SKM-1 (cell line): ENCODE measurements around the gene SEPTIN7.
A peak's percentile ranks its signal among the peaks of the same experiment; 100 is the strongest.

ENCODE experiments used
- DNase-seq: peaks from one replicate; lab custom pipeline; 2025; ENCODE audit not compliant: unreplicated experiment; lab: John Stamatoyannopoulos, UW

Gene SEPTIN7

GRCh38 chr7:35785250-35785649, 15.6 kb upstream of the SEPTIN7 start:
- DNase-seq, result no peak

- no peak for DNase-seq
These were observed 12.9 kb upstream of the SEPTIN7 start for GRCh38 chr7:35787925-35788324.

GRCh38 chr7:35792472-35792871, 8.4 kb upstream of the SEPTIN7 start:
- DNase-seq, result no peak

- no peak for DNase-seq
These were observed 7.9 kb upstream of the SEPTIN7 start for GRCh38 chr7:35792873-35793489.

GRCh38 chr7:35797311-35797710, 3.5 kb upstream of the SEPTIN7 start:
- no peak for DNase-seq

GRCh38 chr7:35799846-35800717, 775 bp upstream of the SEPTIN7 start:
- peak; percentile 86 for DNase-seq

GRCh38 chr7:35801392-35802101, 690 bp downstream of the SEPTIN7 start:
- DNase-seq, result peak; percentile 49

GRCh38 chr7:35802102-35802466, 1.2 kb downstream of the SEPTIN7 start:
- no peak for DNase-seq

- no peak for DNase-seq
These were observed 1.8 kb downstream of the SEPTIN7 start for GRCh38 chr7:35802649-35803048.

- DNase-seq, result no peak
These were observed 3.5 kb downstream of the SEPTIN7 start for GRCh38 chr7:35804231-35804970.

GRCh38 chr7:35805876-35806275, 5.0 kb downstream of the SEPTIN7 start:
- DNase-seq, result no peak

- no peak for DNase-seq
These were observed 15.7 kb downstream of the SEPTIN7 start for GRCh38 chr7:35816514-35816913.

GRCh38 chr7:35817181-35817580, 16.3 kb downstream of the SEPTIN7 start:
- no peak for DNase-seq

GRCh38 chr7:35817930-35818329, 17.1 kb downstream of the SEPTIN7 start:
- DNase-seq, result no peak

- DNase-seq, result no peak
These were observed 17.7 kb downstream of the SEPTIN7 start for GRCh38 chr7:35818513-35818912.

- no peak for DNase-seq
These were observed 18.5 kb downstream of the SEPTIN7 start for GRCh38 chr7:35819310-35819709.

GRCh38 chr7:35819954-35820703, 19.3 kb downstream of the SEPTIN7 start:
- no peak for DNase-seq

GRCh38 chr7:35820858-35821257, 20.0 kb downstream of the SEPTIN7 start:
- no peak for DNase-seq

GRCh38 chr7:35823440-35823839, 22.6 kb downstream of the SEPTIN7 start:
- no peak for DNase-seq

- no peak for DNase-seq
These were observed 25.1 kb downstream of the SEPTIN7 start for GRCh38 chr7:35825974-35826373.

GRCh38 chr7:35826751-35827150, 25.9 kb downstream of the SEPTIN7 start:
- no peak for DNase-seq
